HS-5 (cell line): ENCODE data around the gene MINDY4.

ENCODE experiments used
- DNase-seq: peaks from one replicate; pipeline ENCODE4 v3.0.0-alpha.2; 2012; ENCODE audit warnings: low read depth

Gene MINDY4

DNA sequence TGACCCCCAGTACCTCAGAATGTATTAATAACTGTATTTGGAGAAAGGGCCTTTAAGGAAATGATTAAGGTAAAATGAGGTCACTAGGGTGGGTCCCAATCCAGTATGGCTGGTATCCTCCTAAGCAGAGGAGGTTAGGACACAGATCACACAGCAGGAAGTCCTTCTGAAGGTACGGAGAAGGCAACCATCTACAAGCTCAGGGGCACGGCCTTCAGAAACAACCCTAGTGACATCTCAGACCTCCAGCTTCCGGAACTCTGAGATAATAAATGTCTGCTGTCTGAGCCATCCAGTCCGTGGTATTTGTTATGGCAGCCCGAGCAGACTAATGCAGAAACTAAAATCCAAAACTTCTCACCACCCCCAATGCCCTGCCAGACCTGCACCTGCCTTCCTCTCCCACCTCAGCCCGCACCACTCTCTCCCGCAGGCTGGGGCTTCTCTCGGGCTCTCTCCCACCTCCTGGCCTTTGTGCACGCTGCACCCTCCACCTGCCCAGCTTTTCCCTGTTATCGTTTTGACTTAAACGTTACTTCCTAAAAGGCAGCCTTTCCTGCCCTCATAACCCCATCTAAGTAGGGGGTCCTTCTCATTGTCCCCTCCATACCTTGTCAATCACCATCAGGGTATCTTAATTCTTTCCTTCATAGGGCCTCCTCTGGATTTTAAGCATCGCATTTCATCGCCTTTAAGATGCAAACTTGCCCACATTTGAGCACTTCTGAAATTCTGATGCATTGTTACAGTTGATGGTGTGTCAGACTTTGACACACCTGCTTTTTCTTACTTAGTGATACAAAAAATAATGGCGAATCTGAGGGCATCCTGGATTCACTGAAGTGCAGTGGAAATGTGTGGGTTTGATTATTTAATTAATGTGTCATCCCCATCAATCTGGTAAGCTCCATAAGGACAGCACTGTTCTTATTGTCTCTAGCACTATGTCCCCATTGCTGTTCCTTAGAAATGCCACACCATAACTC, 108.2 kb downstream of the MINDY4 start:
- DNase-seq = no peak

DNA sequence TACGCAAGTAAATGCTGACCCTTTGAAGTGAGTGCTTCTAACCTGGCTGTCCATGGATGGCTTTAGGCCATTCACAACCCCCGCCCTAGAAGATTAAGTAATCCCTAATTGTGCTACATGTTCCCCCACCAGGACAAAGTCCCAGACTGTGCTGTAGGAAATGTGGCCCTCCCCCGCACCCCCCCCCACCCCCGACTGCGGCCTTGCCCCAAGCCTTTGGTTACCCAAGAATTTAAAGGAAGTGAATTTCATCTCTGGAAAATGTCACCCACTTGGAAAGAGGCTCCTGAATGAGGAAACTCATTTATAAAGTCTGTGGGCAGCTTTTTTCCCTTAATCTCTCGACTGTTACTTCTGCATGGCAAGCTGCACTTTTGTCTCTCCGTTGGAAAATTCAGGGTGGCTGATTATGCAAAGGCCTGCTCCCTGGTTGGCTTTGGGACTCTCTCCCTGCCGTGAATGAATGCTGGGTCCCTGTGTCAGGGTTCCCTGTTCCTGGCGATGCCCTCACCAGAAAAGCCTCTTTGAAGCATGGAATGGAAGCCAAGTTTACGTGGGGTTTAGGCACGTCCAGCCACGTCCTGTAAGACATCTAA, 109.0 kb downstream of the MINDY4 start:
- DNase-seq = no peak

DNA sequence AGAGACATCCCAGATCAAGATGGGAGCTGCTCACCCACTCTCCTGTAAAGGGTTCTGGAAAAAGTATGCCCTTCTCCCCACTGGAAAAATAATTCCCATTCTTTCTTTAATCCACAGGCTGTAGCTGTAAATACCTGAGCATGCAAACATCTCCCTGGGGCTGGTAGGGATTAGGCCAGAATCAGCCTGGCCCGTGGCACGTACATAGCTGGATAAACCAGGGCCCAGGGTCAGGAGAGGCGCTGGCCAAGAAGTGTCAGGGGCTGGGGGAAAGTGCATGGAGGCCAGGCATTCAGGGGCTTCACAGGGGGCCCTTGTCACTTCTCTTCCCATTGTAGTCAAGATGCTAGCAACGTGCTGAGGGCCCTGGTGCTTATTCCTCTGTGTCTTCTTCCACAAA, 109.7 kb downstream of the MINDY4 start:
- no peak for DNase-seq

DNA sequence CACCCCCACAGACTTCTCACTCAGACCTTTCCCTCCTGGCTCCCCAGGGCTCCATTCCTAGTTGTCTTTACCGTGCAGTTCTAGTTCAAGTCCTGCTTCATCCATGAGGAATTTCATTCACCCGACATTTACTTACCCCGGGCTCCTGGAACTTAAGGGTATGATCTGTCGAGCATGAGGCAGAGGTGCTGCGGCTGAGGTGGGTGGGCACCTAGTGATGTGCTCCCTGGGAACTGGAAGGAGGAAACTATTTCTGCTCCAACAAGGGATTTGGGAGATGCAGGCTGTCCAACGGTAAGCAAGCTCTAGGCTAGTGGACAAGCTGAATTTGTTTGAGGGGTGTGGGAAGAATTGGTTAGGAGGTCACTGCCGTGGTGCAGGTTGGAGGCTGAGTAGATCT, 110.2 kb downstream of the MINDY4 start:
- no peak for DNase-seq

DNA sequence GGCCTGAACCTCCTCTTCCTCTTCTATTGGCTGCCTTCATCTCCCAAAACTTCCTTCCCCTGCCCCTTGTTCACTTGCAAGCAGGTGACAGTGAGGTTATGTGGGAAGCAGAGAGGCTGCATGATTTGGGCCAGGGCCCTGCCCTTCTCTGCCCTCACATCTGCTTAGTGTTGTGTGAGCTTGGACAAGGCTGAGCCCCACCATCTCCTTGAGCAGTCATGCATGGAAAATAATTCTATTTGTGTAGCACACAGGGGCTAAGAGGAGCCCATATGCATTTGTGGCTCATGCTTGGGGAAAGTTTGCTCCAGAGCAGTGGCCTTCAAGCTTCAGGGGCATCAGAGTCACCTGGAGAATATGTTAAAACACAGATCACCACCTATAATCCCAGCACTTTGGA, 113.7 kb downstream of the MINDY4 start:
- DNase-seq = no peak

DNA sequence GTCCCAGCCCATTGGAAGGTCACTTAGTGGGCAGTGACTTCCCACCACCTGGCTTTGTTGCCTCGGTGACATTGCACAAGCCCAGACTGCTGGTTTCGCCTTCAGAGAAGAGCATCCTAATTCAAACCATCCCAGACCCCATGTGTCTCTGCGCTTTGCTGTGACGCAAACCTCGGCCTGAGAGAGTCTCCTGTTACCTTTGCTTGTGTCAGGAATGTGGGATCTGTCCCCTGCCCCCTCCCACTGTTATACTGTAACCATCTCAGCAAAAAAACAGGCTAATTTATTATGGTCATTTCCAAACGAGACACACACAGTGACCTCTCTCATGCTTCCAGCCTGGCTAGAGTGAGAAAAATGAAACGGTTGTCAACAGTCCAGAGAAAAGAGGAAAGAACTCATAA, 115.4 kb downstream of the MINDY4 start:
- no peak for DNase-seq

DNA sequence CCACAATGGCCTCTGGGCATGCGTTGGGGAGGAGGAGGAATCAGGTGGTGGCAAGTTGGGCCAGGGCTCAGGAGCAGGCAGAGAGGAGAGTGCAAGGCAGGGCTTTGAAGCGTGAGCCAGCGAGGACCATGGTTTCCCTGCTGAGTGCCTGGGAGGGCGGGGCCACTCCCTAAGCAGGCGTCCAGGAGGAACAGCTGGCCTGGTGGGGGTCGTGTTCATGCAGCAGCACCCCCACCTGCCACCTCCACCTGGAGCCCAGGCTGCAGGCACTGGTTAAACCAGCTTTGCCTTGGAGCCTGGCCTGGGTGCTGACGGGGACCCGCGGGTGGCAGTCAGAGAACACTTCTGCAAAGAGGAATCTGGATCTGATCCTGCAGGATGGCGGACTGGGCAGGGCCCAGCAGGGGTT, 116.3 kb downstream of the MINDY4 start:
- DNase-seq = no peak

DNA sequence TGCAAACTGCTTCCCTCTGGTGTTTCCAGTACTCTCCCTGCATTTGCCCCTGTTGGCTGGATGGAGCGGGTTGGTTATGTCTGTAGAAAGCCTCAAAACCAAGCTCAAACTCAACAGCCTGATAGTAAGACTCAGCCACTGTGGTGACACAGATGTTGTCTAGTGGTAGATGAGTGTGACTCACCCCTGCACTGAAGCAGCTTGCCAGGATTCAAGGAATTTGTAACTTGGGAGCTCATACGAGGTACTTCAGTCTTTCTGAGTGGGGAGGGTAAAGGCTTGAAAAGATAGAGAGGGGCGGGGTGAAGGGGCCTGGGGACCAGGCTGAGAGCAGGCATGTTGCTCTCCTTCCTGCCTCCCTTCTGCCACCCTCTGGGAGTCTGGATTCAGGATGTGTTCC, 117.5 kb downstream of the MINDY4 start:
- DNase-seq = peak; percentile 58

DNA sequence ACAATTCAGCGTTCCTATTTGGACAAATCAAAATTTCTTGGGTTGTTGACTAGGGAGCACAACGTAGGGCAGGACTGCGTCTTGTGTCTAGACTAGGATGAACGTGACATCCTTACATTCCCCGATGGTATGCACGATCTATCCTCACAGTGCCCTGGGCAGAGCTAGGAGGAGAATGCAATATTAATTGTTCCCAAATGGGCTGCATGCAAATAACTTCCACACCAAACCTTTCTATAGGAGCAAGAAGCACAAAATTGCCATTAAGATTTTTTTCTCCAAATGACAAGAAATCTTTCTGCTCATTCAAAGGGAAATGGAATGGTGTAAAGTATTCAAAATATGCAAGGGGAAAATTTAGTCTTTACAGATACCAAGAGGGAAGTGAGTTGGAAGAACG, 119.0 kb downstream of the MINDY4 start:
- no peak for DNase-seq

DNA sequence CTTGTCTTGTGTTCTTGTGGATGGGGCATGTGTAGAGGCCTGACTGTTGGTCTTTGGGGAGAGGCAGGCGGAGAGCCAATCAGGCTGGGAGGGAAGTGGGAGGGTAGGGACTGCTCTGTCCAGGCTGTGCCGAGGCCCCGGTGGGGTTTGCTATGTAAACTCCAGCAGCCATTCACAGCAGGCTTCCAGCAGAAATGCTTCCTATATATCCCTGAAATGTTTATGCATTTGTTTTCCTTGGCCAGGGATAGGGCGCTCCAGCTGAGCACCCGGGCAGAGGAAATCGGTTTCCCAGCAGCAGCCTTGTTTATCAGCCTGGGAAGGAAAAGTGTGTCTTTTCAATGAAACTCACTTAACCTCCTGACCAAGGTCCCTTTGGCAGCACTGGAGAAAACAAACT, 122.1 kb downstream of the MINDY4 start:
- no peak for DNase-seq

DNA sequence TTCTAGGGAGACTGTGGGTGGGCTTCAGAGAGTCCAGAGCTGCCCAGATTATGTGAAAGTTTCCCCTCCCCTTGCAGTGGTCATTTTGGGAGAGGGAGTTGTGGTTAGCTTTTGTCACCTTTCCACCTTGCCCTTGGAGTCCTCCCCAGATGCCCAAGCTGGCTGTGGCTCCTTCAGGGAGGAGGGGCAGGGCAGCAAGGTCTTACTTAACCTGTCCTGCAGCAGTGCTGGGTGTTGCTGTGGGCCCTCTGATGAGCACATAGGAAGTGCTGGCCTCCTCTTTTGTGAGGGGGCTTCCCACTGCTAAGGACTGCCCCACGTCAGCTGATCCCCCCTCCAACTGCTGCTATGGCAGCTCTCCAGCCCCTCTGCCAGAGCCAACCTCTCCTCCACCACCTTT, 122.8 kb downstream of the MINDY4 start:
- DNase-seq = no peak

DNA sequence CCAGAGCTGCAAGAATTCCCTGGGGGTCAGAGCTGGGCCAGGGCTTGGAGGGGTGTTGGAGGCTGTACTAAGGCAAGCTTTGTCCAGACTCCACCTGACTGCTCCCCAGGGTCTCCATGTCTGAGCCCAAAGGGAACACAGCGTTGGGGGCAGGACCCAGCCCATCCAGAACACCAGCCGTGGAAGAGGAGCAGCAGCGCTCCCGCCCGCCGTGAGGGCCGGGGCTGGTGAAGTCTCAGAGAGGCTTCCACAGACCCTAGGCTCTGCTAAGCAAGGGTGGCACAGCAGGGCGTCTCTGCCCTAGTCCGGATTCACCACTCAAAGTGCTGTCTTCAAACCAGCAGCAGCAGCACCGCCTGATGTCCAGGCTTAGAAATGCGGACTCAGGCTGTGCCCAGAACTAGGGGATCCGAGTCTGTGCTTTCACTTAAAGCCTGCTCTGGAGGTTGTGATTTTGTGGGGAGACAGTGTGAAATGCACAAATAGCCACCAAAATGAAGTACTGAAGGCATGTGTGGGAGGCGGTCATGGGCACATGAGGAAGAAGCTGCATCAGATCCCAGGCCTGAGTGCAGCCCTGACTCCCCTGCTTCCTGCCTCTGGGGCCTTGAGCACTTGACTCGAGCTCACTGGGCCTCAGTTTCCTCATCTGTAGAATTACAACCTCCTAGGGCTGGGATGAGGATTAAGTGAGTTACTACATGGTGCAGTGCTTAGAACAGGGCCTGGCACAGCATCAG, 123.8 kb downstream of the MINDY4 start:
- no peak for DNase-seq

DNA sequence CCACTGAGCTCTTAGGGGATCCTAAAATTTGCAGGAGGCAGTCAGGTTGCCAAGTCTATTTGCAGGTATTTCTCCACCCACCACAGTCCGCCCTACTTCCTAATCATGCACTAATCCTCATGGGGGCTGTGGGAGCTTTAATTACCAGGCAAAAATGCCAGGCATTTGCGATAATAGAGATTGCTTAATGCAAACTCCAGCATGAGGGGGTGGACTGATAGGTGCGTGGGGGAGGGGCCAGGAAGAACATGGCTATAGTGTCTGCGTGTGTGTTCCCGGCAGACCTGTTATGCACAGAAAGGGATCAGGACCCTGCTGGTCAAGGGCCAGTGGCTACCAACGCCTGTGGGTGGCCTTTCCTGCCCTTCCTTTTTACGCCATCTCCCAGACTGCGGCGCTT, 124.8 kb downstream of the MINDY4 start:
- no peak for DNase-seq

DNA sequence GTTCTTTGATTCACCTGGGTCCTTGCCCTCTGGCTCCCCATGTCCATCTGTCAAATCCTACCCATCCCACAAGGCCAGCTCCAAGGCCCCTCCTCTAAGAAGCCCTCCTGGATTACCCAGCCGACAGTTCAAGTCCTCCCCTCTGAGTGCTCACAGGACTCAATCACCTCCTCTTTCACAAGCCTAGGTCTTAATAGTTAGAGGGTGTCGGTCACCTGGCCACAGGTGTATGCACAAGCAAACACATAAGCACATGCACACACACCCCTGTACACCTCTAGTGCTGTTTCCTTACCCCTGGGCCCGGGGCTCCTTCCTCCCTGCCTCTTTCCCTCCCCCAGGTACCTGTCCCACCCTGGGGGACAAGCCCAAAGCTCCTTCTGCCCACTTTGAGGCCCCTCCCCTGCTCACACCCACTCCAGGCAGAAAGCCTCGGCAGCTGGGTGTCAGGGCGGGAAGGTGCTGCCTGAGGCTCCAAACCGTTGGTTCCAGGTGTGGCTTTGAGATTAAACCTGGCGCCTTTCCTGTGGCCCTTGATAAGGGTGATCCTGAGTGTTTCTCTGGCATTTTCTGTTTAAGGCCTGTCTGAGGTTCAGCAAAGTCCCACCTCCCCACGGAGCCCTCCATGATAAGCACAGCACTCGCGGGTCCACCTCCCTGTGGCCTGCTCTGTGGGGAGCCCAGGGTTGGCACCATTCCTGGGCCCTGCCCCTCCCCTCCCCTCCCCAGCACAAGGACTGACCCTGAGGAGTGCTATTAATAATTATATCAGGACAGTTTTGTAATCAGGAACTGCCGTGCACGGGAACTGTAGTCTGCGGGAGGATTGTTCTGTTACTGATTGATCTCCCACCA, 125.8 kb downstream of the MINDY4 start:
- no peak for DNase-seq

DNA sequence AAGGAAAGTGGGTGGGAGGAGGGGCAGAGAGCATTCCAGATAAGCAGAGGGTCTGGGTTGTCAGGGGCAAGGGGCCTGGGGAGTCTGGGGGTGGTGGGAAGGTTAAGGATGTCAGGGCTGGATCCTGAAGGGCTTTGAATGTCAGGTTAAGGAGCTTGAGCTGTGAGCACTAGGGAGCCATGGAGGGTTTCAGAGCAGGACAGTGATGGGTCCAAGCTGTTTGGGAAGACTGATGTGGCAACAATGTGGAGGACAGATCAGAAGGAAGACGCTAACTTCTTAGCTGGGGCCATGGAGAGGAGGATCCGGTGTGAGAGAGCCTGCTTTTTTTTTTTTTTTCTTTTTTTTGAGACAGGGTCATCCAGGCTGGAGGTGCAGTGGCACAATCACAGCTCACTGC, 126.6 kb downstream of the MINDY4 start:
- DNase-seq = no peak

DNA sequence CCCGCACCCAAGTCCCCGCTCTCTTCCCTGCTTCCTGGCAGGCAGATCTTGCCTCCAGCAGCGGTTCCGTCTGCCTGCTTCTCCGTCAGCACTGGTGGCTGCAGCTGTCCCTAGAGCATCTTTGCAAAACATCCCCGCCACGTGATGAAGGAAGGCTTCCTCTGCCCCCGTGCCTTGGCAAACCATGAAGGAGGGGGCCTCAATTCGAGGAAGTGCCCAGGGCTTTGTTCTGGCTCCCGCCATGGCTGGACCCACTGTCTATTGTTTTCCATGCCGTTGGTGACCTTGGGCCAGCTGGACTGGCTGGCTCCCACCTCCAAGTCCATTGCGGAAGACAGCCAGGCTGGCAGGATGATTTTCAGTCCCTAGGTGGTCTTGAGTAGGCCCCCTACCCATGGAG, 127.2 kb downstream of the MINDY4 start:
- no peak for DNase-seq

DNA sequence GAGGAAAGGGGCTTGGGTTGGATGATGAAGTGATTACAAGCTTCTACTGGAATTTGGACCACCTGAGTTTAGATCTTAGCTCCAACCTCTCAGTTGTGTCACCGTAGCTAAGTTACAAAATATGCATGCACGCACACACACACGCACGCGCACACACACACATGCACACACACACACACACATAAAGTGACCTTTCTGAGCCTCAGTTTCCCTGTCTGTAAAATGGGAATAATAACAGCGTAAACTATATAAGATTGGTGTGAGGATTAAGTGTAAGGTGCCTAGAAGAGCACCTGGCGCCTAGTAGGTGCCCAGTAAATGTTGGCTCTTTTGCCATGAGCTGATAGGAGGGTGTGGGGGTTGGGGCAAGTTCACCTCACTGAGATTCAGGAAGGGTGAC, 127.8 kb downstream of the MINDY4 start:
- DNase-seq = no peak

DNA sequence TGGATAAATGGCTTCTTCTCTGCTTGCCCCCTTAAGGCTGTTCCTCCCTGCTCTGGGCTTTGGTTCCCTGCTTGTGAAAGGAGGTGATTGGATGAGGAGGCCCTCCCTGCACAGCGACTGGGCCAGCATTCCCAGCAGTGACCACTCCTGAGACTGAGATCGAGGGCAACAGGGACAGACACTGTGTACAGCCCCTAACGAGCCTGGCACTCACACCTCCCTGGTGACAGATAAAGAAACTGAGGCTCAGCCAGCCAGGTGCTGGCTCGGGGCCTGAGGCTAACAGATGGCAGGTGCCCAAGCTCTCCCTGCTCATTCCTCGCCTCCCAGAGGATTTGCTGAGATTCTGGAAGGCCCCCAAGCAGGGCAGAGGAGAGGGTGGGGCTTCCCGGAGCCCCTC, 128.4 kb downstream of the MINDY4 start:
- no peak for DNase-seq

DNA sequence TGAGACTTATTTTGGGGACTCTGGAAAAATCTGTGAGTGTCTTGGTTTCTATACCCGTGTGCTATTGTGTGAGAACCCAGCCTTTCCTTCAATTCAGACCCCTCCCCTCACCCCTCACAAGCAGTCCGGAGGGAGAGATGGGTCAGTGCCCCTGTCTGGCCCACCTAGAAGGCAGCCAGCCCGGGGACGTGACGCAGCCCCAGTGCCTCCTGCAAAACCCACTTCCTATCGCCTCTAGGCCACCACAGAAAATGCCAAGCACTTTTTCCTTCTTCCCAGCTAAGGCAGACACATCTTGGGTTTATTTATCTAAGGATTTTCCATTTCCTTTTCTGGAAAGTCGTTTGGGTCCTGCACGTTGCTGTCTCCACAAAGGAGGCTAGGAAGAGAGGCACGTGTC, 128.8 kb downstream of the MINDY4 start:
- DNase-seq = no peak

DNA sequence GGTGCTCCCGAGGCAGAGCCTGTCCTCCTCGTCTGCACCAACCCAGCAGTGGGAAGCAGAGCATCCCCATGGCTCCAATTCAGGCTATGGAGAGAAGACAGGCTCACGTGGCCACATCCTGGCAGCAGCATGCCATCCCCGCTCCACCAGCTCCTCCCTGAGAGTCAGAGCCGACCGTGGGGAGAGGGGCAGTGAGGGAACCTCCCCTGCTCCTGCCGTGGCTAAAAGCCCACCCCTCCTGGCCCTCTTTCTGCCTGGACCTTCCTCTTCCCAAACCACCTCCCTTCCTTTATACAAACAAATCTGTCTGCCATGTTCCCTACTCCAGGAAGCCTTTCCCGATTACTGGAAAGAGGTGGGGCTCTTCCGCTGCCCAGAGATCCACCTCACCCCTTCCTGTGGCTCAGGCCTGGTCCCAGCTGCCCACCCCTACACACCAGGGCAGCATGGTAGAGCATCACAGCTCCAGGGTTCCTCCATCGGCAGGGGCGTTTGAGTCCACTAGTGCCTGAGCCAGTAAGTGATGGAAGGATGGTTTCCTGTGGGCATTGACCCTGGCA, 129.7 kb downstream of the MINDY4 start:
- no peak for DNase-seq

DNA sequence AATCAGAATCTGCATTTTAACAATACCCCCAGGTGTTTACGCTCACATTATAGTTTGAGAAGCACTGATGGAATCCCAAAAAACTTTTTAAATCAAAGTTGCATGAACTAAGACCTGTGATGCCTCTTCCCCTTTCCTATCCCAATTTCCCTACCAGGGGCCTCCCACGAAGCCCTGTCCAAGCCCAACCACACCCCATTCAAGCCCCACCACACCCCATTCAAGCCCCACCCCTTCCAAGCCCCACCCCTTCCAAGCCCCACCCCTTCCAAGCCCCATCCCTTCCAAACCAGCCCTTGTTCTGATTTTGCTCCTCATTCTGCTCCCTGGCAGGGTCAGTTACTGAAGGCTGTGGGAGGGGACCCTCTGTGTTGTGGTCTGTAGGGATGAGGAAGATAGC, 130.6 kb downstream of the MINDY4 start:
- no peak for DNase-seq

DNA sequence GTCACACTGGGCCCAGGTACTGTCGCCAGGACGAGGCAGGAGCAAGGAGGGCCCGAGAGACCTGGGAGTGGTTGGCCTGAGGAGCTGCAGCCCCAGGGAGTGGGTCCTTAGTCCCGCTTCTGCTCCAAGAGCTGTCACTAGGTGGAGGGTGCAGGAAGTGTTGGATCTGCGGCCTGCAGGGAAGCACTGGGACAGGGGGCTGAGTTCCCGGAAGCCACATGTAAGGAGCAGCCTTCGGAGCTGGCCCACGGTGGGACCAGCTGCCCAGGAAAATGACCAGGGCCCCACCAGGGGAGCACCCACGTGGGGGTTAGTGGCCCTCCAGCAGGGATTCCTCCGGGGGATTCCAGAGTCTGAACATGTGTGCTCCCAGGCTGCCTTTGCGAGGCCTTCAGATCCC, 131.2 kb downstream of the MINDY4 start:
- DNase-seq = no peak
